Measurements from ENCODE around the gene DCDC2. TPM values are rescaled to one million over a fixed set of nuclear protein-coding genes. Genes with fewer than 3 reads are reported as not detected.
"Not testable (repeated sequence)": the region's sequence is repeated elsewhere in the genome, so short reads cannot be mapped to it uniquely, and the experiment has no call there.

The DCDC2 gene
- total RNA-seq, 2 experiments from 2014 or later: 0.06 TPM; not detected in 1

DNA sequence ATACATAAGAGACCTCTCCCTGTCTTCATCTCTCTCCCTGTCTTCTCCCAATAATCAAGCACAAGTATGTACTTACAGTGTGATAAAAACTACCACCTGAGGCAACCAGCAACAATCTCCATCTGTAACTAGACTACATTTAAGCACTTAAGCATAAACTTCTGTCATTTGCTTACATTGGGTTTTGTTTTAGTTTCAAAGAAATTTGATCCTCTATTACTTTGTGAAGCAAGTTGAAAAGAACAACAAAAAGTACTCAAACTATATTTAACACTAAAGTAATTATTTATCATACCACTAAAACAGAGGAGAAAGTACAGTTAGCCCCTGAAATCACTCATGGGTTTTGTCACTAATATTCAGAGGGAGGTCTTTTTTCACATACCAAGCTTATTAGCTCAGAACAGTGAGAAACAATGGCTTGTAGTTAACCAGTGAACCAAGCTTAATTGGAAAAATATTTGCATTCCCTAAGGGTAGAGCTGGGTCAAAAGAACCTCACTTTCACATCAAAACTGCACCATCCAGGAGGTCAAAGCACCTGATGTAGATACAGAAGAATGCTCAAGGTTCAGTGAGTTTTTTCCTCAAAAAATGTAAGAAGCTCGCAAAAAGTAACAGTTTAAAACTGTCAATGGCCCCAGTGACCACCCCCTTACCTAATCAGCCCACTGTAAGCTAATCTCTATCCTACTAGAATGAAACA, 34.1 kb downstream of the DCDC2 start:
- BruUV-seq (replicated peaks): no TSS peak

DNA sequence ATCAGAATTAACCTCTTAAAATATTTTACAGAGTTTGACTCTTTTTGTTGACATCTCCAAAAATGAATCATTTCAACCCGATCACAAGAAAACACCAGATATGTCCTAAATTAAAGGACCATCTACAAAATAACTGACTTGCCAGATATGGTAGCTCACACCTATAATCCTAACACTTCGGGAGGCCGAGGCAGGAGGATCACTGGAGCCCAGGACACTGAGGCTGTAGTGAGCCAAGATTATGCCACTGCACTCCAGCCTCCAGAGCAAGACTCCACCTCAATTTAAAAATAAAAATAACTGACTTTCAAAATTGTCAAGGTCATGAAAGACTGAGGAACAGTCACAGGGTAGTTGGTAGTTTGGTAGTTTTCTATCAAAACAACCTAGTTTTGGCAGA, 34.9 kb downstream of the DCDC2 start:
- Histone ChIP-seq H2AFZ (ENCODE audit: low read length) (no peak overlapping the region), H3K9me2 (ENCODE audit: insufficient read depth, low read length) (no peaks in the 10 kb centered on the region), H3K27ac (ENCODE audit: low read depth, low read length, poor library complexity, severe bottlenecking) (no peak overlapping the region), H3K79me2 (ENCODE audit: insufficient read depth, low read depth, low read length) (no peaks in the 10 kb centered on the region), H3K4me1 (ENCODE audit: insufficient read depth, low read length, poor library complexity, severe bottlenecking) (no peaks in the 10 kb centered on the region), H3K36me3 (ENCODE audit: insufficient read depth, low read length) (no peaks in the 10 kb centered on the region), H3K4me2 (ENCODE audit: low read length) (no peak overlapping the region), H3K4me3 (ENCODE audit: low read depth, low read length, poor library complexity, severe bottlenecking) (no peak overlapping the region), H4K20me1 (ENCODE audit: insufficient read depth, low read length) (no peaks in the 10 kb centered on the region), H3K9me3 (ENCODE audit: low read length) (no peaks in the 10 kb centered on the region)
- BruUV-seq (replicated peaks): no TSS peak
- CTCF ChIA-PET (ENCODE audit: unreplicated experiment): no interaction called here
- POLR2A ChIA-PET: no interaction called here
- intact Hi-C loops (cut with micrococcal nuclease; ENCODE audit: unreplicated experiment): no loop called here
- TF ChIP-seq EZH2phosphoT487 (IDR thresholded peaks at IDR 0.05; ENCODE audit: borderline replicate concordance, low read depth, low read length): no peak
- TF ChIP-seq, protein P1, sequence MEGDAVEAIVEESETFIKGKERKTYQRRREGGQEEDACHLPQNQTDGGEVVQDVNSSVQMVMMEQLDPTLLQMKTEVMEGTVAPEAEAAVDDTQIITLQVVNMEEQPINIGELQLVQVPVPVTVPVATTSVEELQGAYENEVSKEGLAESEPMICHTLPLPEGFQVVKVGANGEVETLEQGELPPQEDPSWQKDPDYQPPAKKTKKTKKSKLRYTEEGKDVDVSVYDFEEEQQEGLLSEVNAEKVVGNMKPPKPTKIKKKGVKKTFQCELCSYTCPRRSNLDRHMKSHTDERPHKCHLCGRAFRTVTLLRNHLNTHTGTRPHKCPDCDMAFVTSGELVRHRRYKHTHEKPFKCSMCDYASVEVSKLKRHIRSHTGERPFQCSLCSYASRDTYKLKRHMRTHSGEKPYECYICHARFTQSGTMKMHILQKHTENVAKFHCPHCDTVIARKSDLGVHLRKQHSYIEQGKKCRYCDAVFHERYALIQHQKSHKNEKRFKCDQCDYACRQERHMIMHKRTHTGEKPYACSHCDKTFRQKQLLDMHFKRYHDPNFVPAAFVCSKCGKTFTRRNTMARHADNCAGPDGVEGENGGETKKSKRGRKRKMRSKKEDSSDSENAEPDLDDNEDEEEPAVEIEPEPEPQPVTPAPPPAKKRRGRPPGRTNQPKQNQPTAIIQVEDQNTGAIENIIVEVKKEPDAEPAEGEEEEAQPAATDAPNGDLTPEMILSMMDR (conservative IDR thresholded peaks at IDR 0.05; ENCODE audit: low read length): no peak
- no peak for DNase-seq (ENCODE audit: low spot score)

More for the DNA sequence above, 34.1 kb downstream of the DCDC2 start:
- Histone ChIP-seq H3K36me3 (ENCODE audit: insufficient read depth, low read length) (no peaks in the 10 kb centered on the region), H3K79me2 (ENCODE audit: insufficient read depth, low read depth, low read length) (no peaks in the 10 kb centered on the region), H3K9me3 (ENCODE audit: low read length) (no peaks in the 10 kb centered on the region), H3K4me3 (ENCODE audit: low read depth, low read length, poor library complexity, severe bottlenecking) (no peak overlapping the region), H3K4me1 (ENCODE audit: insufficient read depth, low read length, poor library complexity, severe bottlenecking) (no peaks in the 10 kb centered on the region), H3K4me2 (ENCODE audit: low read length) (no peak overlapping the region), H3K9me2 (ENCODE audit: insufficient read depth, low read length) (no peaks in the 10 kb centered on the region), H2AFZ (ENCODE audit: low read length) (no peak overlapping the region), H3K27ac (ENCODE audit: low read depth, low read length, poor library complexity, severe bottlenecking) (no peak overlapping the region), H4K20me1 (ENCODE audit: insufficient read depth, low read length) (no peaks in the 10 kb centered on the region)
- TF ChIP-seq, protein P1 (conservative IDR thresholded peaks at IDR 0.05; ENCODE audit: low read length): no peak
- no peak for TF ChIP-seq EZH2phosphoT487 (IDR thresholded peaks at IDR 0.05; ENCODE audit: borderline replicate concordance, low read depth, low read length)
- POLR2A ChIA-PET: interaction anchor here (0.7 kb wide), 1 partner anchor 32 kb away, joined by 4 read pairs; no protein-coding TSS in a partner anchor
- CTCF ChIA-PET (ENCODE audit: unreplicated experiment): interaction anchor here (0.6 kb wide), 1 partner anchor 10 kb away, joined by 3 read pairs; no protein-coding TSS in a partner anchor
- intact Hi-C loops (cut with micrococcal nuclease; ENCODE audit: unreplicated experiment): no loop called here
- DNase-seq (ENCODE audit: low spot score): no peak

DNA sequence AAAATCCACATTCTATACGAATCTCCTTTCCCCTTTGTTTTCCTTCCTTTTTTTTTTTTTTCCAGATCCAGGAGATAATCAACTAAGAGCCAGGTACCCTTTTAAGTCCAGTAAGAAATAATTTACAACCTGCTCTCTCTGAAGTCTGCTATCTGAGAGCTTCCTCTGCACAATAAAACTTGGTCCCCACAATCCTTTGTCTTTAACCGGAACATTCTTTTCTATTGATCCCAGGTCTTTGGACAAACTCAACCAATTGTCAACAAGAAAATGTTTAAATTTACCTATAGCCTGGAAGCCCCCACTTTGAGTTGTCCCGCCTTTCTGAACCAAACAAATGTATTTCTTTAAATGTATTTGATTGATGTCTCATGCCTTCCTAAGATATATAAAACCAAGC, 35.4 kb downstream of the DCDC2 start:
- DNase-seq (ENCODE audit: low spot score); H3K9me2 ChIP-seq (ENCODE audit: insufficient read depth, low read length); H3K4me2 ChIP-seq (ENCODE audit: low read length); H2AFZ ChIP-seq (ENCODE audit: low read length); BruUV-seq (replicated peaks); H3K27ac ChIP-seq (ENCODE audit: low read depth, low read length, poor library complexity, severe bottlenecking); H3K36me3 ChIP-seq (ENCODE audit: insufficient read depth, low read length); POLR2A ChIA-PET; H3K4me1 ChIP-seq (ENCODE audit: insufficient read depth, low read length, poor library complexity, severe bottlenecking); intact Hi-C loops (cut with micrococcal nuclease; ENCODE audit: unreplicated experiment); CTCF ChIA-PET (ENCODE audit: unreplicated experiment); H3K9me3 ChIP-seq (ENCODE audit: low read length); H3K4me3 ChIP-seq (ENCODE audit: low read depth, low read length, poor library complexity, severe bottlenecking); H3K79me2 ChIP-seq (ENCODE audit: insufficient read depth, low read depth, low read length); H4K20me1 ChIP-seq (ENCODE audit: insufficient read depth, low read length): not testable (repeated sequence)
